KBM-7 (cell line): ENCODE data around the gene CNP.
"Not testable (repeated sequence)": the region's sequence is repeated elsewhere in the genome, so short reads cannot be mapped to it uniquely, and the experiment has no call there.

ENCODE experiments used
- DNase-seq: peaks from one replicate; pipeline ENCODE4 v3.0.0-alpha.2; 2015
- in situ Hi-C: fragments of 300-500 bp; cut with MboI; formaldehyde crosslinking; loops from 2 replicates; pipeline ENCODE4 v1.14.3; 2020; ENCODE audit warnings: low sequenced_read_pairs, low pct_unique_long_range_greater_than_20kb, mixed read lengths

CNP gene

DNA sequence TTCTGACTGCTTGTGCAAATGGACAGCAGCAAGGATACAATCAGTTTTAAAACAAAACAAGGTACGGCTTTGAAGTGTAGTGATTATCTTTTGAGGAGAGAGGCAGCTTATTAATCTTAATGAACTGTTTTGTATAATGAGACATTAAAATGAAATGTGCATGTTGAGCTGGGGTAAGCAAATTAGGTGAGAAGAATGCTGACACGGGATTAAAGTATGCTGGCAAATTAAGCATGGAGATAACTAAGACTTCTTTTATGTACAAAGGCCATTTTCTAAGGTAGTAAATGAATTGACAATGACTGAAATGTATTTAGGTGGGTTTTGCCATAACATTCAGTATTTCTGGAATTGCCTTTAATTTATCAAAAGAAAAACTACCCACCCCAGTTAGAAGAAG is 31.9 kb downstream of the CNP start:
- in situ Hi-C loops = no loop called here

DNA sequence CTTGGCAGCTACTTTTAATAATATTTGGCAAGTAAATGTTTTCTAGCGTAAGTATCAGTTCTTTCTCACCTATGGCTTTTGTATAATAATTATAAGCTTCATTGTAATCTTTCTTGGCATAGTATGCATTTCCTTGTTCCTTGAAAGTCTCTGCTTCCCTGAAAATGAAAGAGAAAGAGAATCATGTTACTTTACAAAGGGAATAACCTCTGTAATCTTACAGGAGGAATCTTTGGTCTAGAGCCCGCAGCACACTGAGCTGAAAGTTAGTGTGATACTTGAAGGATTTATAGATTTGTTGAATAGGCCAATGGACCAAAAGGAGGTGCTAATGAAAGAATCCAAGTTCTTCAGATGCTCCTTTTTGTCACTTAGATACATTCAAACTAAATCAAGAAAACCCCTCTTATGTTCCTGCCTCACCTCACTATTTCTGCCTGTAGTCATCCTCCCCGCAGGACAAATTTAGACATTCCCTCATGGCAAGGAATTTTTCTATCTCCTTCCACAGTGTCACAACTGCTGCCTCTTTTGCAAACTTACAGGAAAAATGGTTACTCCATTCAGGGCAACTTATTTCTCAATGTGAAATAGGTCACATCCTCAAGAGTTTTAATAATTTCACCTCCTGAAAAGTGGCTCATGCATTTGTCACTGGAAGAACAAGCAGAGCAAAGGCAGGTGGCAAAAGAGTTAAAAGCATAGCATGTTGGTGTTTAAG is 34.0 kb downstream of the CNP start:
- in situ Hi-C loops = no loop called here
- DNase-seq = no peak

More for the DNA sequence above, 31.9 kb downstream of the CNP start:
- DNase-seq = no peak

DNA sequence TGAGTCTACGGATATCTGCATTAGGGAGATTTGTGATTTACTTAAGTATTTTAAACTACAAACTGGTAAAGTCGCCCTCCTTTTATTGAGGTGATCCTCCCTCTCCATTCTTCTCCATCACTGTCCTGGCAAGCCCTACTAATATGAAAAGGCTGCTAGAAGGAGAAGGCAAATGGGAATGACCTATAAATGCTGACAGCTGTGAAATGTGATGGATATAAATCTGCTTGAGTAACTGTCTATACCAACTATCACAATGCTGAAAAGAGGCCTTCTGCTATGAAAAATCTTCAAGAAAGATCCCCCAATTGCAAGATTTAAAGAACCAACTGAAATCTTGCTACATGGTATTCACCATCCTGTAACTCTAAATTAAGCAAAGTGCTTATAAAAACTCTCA is 35.1 kb downstream of the CNP start:
- in situ Hi-C loops = no loop called here
- no peak for DNase-seq

DNA sequence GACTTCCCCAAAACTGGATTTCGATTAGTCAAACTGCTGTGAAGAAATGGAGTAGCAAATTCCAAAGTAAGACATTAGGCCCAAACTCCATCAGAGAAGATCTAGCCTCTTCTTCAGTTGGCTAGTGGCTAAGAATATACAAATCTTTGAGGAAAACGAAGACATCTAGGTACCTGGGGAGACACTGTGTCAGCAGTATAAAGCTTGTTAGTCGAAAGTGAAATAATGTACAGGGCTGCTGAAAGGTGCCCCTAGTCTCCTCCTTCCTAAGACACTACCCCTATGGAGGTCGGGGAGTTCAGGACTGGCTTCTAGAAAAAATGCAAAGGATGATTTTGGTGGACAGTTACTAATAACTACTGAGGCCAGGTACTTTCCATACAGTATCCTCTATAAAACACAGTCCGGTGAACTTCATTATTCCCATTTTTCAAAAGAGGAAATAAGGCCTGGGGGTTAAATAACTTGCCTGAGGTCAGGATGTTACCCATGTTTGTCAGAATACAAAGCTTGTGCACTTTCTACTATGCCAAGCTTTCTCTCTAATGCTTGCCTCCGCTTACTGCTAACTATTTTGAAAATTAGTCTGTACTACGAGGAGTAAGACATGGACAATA is 35.7 kb downstream of the CNP start:
- in situ Hi-C loops = no loop called here
- no peak for DNase-seq

DNA sequence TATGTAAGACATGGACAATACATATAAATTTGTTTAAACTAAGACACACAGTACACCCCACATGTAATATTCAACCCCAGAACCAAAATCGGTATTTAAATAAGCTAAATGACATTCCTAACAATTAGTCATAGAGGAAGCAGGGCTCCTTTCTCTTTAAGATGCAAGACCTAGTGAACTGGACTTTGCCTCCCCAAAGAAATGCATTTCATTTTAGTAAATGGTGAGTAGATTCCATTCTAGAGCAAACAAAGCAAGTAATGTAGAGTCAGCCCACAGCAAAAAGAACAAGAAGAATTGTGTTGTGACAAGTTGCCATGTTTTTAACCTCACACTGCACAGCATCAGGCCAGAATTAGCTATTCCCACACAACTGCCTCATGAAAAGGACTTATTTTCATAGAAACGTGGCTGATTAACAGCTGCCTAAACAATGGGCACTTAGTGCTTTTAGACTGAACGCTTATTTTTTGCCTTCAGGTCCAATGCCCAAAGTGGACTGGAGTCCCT is 36.3 kb downstream of the CNP start:
- DNase-seq = no peak
- in situ Hi-C loops = no loop called here

DNA sequence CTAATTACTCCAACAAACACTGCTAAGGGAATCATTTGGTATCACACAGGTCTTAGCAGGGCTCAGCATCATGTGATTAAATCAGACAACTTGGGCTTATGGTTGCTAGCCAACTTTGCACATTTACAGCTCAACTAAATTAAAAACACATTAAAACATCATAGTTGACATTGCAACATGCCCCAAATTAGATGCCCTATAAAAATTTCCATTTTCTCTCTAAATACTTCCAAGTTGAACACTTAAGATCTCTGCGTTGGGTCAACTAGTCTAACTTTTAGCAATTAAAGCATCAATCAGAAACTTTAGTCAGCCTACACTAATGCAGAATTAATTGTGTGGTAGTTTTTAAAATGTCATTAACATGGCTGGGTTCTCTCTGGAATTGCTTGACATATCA is 38.6 kb downstream of the CNP start:
- in situ Hi-C loops = no loop called here
- no peak for DNase-seq

DNA sequence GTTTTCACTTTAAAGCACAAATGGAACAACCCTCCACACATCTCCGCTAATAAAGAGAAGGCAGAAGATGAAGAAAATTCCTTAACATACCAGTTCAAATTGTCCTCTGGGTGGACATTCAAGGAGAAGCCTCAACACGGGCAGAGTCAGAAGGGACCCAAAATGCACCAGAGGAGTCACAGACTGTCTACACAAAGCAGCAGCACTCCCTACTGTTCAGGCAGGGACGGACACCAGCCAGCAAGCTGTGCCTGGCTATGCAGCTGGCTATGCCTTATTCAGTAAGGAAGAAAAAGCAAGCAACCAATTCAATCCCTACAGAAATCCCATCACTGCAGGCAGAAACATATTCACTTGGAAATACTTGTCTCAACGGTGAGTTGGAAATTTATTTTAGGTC is 42.6 kb downstream of the CNP start:
- peak; percentile 14 for DNase-seq
- in situ Hi-C loops = no loop called here

DNA sequence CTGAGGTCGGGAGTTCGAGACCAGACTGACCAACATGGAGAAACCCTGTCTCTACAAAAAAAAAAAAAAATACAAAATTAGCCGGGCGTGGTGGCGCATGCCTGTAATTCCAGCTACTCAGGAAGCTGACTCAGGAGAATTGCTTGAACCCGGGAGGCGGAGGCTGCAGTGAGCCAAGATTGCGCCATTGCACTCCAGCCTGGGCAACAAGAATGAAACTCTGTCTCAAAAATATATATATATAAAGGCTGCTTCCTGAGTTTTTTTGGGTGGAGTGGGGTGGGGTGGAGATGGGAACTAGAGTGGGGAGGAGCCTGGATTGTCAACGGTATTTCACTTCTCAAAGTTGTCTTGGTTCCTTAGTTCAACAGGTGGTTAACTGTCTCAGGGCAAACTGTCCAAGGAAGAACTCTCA is 43.7 kb downstream of the CNP start:
- DNase-seq = peak; percentile 48
- in situ Hi-C loops = not testable (repeated sequence)

DNA sequence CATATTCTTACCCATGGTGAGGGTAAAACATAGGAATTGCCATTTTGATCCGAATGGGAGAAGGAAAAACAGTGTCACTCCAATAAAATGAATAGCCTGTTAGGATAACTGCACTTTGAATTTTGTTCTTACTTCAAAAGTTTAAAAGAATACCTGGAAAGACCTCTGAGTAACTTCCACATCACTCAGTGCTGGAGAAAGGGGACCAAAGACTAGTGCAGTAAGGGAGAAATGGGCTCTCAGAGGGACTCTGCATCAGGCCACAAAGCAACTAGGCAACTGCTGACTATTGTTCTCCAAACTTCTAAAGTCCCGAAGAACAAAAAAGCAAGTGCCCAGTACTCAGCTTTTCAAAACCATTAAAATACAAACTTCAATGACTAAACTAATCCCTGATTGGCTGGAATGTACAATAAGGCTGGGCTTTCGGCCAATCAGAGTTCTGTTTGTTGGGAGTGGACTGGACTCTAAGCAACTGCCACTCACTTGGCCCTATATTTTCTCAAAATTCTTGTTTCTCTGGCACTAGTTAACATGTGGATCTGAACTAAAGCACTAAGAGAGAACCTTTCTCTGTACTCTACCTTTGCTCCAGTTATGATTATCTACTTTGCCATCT is 44.4 kb downstream of the CNP start:
- in situ Hi-C loops = no loop called here

DNA sequence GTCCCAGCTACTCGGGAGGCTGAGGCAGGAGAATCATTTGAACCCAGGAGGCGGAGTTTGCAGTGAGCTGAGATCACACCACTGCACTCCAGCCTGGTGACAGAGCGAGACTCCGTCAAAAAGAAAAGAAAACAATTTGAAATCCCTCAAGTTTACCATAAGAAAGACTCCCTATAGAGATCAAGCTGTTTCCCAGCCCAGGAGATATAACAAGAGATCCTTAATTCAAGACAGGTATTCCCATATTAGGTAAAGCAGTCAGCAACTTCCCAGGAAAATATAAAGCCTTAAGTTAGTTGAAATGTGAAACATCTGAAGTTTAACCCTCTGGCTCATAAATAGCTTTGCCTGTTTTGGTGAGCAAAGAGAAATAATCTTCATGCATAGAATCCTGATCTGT is 45.8 kb downstream of the CNP start:
- DNase-seq, in situ Hi-C loops: not testable (repeated sequence)

More for the DNA sequence above, 44.4 kb downstream of the CNP start:
- DNase-seq = peak; percentile 40

DNA sequence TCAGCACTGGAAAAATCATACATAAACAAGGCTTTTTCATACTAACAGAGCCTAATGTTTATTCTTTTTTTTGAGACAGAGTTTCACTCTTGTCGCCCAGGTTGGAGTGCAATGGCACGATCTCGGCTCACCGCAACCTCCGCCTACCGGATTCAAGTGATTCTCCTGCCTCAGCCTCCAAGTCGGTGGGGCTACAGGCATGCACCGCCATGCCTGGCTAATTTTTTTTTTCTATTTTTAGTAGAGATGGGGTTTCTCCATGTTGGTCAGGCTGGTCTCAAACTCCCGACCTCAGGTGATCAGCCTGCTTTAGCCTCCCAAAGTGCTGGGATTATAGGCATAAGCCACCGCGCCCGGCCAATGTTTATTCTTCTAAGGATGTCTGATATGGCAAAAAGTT is 47.1 kb downstream of the CNP start:
- DNase-seq, in situ Hi-C loops: not testable (repeated sequence)

DNA sequence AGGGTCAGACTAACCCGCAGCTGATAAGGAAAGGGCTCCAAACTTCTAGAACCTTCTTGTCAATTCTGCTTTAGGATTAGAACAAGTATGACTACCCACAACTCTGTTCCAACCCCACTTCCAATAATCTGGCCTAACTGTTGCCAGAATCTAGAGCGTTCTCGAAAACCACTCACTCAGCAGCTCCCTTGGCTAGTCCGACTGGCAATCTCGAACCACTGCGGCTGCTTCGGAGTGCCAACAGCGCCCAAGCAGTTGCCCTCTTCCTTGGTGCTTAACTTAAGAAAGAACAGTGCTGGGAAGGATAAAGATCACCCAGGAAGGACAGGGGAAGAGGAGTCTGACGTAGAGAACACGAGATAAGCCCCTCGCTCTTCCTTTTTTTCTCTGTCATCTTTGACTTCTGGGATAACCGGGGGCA is 49.8 kb downstream of the CNP start:
- DNase-seq = no peak
- in situ Hi-C loops = no loop called here

DNA sequence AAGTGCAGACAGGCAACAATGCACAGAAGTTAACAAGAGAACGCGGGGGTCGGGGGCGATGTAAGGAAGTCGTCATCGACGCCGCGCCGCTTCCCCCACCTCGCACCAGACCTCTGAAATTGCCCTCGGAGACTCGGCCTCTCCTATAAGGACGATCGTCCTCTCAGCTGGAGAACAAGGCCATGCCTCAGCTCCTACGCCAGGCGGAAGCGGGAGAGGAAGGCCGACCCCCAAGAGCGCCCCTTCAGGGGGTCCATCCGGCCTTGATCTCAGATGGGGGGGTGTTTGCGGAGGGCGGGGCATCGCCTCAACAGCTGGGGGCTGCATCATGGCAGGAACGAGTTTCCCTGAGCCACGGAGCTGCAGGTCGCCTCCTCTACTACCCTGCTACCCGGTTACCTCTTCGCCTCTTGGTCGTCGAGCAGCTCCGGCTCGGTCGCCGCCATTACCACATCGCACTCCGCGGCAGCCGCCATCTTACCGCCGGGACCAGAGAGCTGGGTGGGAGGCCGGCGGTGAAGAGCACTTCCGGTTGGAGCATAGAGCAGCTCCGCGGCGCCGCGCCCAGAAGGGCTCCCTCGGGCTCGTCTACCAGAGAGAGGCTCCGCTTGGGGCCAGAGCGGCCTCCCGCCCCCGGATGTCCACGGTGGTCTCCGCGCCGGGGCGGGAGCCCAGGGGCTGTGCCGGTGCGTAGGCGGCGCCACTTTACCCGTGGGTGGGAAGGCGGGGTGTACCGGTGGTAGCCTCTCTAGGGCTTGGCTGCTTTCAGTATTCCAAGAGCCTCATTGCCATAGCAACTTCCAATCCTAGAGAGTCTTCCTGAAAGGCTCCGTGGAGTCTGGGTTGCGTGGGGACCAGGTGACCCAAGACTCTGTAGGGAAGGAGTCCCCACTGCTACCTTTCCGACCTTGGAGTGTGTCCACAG is 50.6 kb downstream of the CNP start, which contains the start of gene DNAJC7:
Gene DNAJC7, minus strand, starts transcription at position 499 of the 925 bp plus-strand sequence. Its CDS starts 23 bp downstream, at position 476.
- in situ Hi-C loops = no loop called here
- DNase-seq = peak; percentile 93

DNA sequence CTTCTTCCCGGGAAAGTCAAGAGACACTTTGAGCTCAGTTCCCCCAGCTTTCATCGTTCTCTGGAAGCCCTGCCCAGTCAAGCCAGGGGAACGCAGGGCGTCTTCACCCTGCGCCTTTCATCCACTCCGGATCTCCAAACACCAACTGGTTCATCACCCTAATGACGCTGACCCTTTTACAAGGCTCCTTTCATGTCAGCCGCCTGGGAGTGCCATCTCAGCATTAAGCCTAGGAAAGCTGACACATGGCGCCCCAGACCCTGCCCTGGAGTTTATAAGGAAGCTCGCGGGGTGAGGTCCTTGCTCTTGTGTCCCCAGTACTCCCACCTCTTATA is 51.2 kb downstream of the CNP start:
- in situ Hi-C loops = no loop called here
- no peak for DNase-seq

DNA sequence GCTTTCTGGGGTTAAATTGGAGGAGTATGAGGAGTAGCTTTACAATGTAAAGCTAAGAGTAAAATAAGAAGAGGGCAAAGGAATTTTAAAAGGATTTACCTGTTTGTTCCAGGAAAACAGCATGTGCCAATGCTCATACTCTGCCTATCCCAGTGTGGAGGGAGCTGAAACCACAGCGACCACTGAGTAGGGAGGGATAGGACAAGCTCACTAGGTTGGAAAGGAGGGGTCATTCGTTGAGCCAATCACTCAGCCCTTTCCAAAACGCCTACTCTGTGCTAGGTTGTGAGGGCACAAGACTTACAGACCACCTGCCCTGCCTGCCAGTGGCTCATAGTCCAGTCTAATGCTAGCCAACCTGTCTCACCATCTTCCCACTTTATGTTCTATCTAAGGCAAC is 51.7 kb downstream of the CNP start:
- in situ Hi-C loops = no loop called here
- peak; percentile 45 for DNase-seq

DNA sequence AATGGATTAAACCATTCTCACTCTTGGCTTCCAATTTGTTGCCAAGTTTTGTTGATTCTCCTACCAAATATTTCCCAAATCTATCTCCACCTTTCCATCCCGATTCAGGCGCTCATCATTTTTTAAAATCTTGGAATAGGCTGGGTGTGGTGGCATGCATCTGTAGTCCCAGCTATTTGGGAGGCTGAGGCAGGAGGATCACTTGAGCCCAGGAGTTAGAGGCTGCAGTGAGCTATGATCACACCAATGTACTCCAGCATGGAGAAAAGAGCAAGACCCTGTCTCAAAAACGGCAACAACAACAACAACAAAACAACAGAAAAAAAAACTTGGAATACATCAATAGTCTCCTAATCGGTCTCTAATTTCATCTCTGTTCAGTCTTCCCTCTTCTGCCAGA is 52.4 kb downstream of the CNP start:
- in situ Hi-C loops = no loop called here
- DNase-seq = no peak

DNA sequence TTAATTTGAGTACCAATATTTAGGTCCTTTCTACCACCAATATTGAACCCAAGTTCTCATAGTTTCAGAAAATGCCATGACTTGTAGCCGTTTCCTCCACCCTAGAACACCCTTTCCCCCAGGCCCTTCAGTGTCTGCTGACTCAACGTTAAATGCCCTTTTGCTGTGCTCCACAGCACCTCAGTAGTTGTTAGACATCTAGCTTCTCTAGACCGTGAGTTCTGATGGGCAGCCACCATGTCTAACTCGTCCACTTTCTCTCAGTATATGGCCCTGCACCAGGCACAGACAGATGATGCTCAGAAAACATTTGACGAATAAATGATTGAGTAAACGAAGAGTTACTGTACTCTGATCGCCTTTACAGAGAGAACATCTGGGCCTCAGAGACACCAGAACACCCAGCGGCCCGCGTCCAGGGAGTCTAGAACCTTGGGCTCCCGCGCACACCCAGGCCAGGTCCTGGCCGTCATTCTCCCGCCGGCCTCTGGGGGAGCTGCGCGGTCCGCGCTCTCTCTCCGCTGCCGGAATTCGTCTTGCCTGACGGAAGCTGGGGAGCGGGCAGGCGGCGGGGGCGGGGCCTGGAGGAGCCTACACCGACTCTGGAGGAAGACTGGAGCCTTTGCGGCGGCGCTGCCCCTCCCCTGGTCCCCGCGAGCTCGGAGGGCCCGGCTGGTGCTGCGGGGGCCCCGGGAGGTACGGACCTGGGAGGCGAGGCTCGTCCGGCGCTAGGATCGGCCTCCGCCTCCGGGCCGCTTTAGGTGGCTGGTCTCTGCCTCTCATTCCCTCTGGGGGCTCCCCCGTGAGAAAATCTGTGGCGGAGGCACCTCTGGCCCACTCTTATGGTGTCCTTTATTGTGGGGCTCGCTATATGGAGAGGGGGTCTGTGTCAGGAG is 53.2 kb downstream of the CNP start, which contains the start of gene NKIRAS2:
Gene NKIRAS2, plus strand, starts transcription at position 582 of the 896 bp plus-strand sequence. CDS start 1,488 bp downstream, outside the sequence.
- in situ Hi-C loops = loop anchor here (10.0 kb wide), 1 partner anchor 95 kb away; the partner anchor contains the start of gene DHX58
- peak; percentile 92 for DNase-seq

DNA sequence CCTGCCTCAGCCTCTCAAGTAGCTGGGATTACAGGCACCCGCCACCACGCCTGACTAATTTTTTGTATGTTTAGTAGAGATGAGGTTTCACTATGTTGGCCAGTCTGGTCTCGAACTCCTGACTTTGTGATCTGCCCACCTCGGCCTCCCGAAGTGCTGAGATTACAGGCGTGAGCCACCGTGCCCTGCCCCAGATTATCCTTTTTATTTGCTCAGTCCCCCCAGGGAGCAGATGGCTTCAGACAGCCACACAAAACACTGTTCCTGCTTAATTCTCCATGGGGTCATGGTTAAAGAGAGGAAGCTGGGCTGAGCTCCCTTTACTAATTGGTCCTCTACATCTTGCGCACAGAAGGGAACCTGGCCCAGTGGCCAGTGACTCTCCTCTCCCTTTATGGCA is 54.2 kb downstream of the CNP start:
- in situ Hi-C loops = loop anchor here (10.0 kb wide), 1 partner anchor 94 kb away; the partner anchor contains the start of gene DHX58
- not testable (repeated sequence) for DNase-seq
